ENCODE results near the gene NKRF. TPM values are rescaled to one million over a fixed set of nuclear protein-coding genes. Genes with fewer than 3 reads are reported as not detected.

The NKRF gene
- total and polyA plus RNA-seq, 8 donors, result 2.5 to 4.7 (median 3.3) TPM

GRCh38 chrX:119618439-119618838 lies 12.2 kb upstream of the NKRF start:
- no peak for TF ChIP-seq CTCF (IDR thresholded peaks at IDR 0.05)
- DNase-seq, result no peak
- Histone ChIP-seq H3K4me3 (no peak overlapping the region), H3K9me3 (no peaks in the 10 kb centered on the region), H3K27me3 (peaks cover 0 to 2% (median 0%) of the 10 kb centered on the region in 4 donors), H3K4me1 (no peaks in the 10 kb centered on the region), H3K27ac (no peak overlapping the region), H3K36me3 (no peaks in the 10 kb centered on the region)
- intact Hi-C loops (cut with DNase I), result no loop called here
- ATAC-seq, result peak in 2 of 4 donors; percentile 52 to 72
- FAIRE-seq, result no peak
- 62 to 77% methylated on average over 5 of the region's 5 CpGs for WGBS, 2 donors

DNA sequence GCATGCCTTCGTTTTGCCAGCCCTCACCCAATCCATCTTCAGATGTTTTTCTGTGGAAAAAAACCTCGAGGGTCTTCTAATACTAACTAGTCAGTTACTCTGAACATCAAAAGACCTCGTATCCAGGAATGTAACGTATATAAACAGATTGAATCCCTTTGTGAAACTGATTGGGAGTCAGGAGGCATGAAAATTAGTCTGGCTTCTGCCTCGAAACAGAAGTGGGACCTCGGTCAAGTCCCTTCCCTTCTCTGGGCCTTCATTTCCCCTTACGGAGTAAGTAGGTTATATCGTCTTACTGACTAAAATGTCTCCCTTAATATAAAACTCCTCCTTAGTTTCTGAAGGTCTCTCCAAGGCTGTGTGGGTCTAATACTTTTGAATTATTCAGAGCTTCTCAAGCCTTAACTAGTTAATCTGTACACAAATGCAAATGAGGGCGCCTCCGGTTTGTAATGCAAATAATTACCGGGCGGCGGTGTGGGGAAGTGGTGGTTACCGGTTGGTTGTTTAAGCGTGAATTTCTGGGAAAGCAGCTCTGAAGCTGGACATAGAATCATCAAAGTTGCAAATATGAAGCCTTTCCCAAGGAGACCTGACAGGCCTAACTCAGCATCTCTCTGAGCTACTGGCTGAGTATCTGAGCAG lies 11.4 kb upstream of the NKRF start:
- WGBS, 2 donors, result 53 to 64% methylated on average over 15 of the region's 15 CpGs
- Histone ChIP-seq H3K9me3 (no peaks in the 10 kb centered on the region), H3K36me3 (no peaks in the 10 kb centered on the region), H3K4me3 (no peak overlapping the region), H3K27ac (no peak overlapping the region), H3K4me1 (no peaks in the 10 kb centered on the region), H3K27me3 (peaks cover 0 to 2% (median 0%) of the 10 kb centered on the region in 4 donors)
- ATAC-seq, result peak in 1 of 4 donors; percentile 19
- no peak for TF ChIP-seq CTCF (IDR thresholded peaks at IDR 0.05)
- intact Hi-C loops (cut with DNase I), result no loop called here
- no peak for DNase-seq
- FAIRE-seq, result no peak

GRCh38 chrX:119614776-119615175 lies 8.6 kb upstream of the NKRF start:
- Histone ChIP-seq H3K9me3 (no peaks in the 10 kb centered on the region), H3K27ac (no peak overlapping the region), H3K27me3 (peaks cover 0 to 2% (median 0%) of the 10 kb centered on the region in 4 donors), H3K4me1 (no peaks in the 10 kb centered on the region), H3K36me3 (no peaks in the 10 kb centered on the region), H3K4me3 (no peak overlapping the region)
- FAIRE-seq (no peak), ATAC-seq (no peak), DNase-seq (no peak)
- TF ChIP-seq CTCF (IDR thresholded peaks at IDR 0.05), result no peak
- WGBS, 2 donors, result 76 to 81% methylated on average over 13 of the region's 13 CpGs
- intact Hi-C loops (cut with DNase I), result no loop called here

DNA sequence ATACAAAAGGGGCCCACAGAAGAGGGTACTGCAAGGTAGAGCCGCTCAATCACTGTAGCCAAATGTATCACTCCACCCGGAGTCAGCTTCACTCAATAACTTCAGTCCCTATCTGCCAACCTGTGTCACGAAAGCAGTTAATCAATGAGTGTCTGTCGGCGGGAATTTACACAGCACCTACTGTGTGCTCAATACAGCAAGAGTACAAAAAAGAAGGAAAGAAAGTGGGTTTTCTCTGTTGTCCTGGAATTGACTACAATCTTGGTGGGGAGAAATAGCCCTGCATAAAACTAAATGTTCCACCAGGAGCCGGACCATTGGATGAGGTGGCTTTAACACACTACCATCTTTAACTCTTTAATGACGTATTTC lies 780 bp upstream of the NKRF start:
- FAIRE-seq (no peak), DNase-seq (no peak), ATAC-seq (peak; percentile 3 to 9 (median 4))
- Histone ChIP-seq H3K36me3 (no peaks in the 10 kb centered on the region), H3K4me3 (peak overlapping the region in 3 of 4 donors; percentile 38 to 61 (median 55)), H3K27me3 (no peaks in the 10 kb centered on the region), H3K4me1 (no peaks in the 10 kb centered on the region), H3K27ac (peak overlapping the region; percentile 28 to 92 (median 74)), H3K9me3 (no peaks in the 10 kb centered on the region)
- intact Hi-C loops (cut with DNase I), result no loop called here
- 9 to 41% methylated on average over 7 of the region's 7 CpGs for WGBS, 2 donors
- no peak for TF ChIP-seq CTCF (IDR thresholded peaks at IDR 0.05)

Measured in pancreas (tissue), 10 donors.